GM21367 (cell line): ENCODE data around the gene ZRANB1.

ENCODE experiments used
- ATAC-seq: cut with Tn5 transposase; IDR thresholded peaks from one replicate; pipeline ENCODE4 v1.9.1; 2021; ENCODE audit not compliant: unreplicated experiment

Gene ZRANB1

DNA sequence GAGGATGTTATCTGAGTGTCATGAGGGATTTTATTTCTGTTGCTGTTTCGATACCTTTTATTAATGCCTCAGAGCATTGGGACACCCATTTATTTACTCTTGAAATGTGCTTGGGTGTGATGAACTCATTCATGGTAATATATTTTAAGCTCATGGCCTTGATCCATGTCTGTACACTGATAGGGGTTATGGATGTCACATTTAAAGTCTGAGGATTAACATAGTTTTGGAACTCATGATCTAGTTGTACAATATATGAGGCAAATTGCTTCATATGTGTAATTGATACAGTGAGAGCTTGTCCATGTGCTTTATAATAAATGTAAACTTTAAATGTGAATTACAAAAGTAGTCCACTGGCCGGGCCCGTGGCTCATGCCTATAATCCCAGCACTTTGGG is 23.0 kb upstream of the ZRANB1 start:
- ATAC-seq, result no peak

DNA sequence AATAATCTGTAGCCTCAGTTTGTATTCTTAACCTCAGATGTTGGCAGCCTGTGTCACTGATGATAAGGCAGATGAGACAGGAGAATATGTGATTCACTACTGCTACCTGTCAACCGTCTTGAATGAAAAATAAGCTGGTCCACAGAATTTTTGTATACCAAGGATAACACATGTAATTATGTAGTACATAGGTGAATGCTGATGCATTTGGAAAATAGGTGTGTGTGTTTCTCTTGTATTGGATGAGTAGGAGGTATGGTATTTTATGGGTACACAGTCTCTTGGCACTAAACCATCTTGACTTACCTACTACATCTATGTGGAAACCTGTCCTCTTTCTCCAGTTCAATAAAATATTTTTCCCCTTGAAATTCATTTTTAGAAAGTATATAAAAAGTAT is 20.7 kb upstream of the ZRANB1 start:
- ATAC-seq, result no peak

DNA sequence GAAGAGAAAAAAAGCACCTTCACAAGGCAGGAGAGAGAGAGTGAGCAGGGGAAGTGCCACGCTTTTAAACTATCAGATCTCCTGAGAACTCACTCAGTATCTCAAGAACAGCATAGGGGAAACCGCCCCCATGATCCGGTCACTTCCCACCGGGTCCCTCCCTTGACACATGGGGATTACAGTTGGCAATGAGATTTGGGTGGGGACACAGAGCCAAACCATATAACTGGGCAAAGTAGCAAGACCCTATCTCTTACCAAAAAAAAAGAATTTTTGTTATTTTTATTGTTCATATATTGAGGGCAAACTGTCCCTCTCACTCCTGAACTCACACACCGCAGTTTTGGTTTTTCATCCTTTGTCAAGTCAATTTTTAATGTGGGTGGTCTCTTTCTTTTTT is 18.2 kb upstream of the ZRANB1 start:
- no peak for ATAC-seq

DNA sequence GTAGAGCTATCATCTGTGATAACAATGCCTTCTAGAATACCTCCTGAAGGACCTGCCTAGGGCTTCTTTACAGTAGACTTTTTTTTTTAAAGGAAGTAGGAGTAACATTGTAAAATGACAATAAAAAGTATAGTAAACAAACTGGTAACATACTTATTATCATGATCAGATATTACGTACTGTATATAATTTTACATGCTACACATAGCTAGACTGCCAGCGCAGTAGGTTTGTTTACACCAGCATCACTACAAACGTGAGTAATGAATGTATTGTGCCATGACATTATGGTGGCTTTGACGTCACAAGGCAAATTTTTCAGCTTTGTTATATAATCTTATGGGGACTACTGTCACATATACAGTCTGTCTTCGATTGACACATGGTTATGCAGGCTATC is 15.4 kb upstream of the ZRANB1 start:
- no peak for ATAC-seq

DNA sequence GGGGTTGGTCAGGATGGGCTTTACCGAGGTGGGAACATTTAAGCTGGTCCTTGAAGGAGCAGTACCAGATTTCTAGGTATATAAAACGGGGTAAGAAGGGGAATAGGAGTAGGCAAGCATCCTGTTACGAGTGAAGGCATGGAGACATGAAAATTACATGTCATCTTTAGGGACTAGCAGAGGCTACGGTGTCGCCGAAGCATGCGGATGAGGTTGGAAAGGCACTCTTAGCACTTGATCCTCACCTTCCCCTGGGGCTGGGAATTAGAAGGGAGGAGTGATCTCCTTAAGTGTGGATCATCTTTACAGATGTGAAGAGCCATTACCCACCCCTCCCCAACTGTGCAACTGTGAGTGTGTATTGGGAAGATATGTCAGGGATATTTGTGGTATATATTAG is 13.8 kb upstream of the ZRANB1 start:
- no peak for ATAC-seq

DNA sequence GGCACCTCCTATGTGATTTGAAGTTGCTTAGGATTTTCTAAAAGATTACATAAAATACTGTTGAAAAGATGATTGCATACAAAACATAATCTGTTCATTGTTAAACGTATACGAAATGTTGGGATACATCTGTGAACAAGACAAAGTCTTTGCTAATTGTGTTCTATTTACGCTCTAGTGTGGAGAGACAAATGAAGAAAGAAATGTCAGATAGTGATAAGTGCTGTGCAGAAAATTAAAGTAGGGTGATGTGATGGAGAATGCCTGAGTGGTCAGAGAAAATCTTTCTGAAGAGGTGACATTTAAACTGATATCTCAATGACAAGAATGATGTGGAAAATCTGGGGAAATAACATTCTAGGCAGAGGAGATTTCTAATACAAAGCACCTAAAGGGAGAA is 13.4 kb upstream of the ZRANB1 start:
- ATAC-seq, result no peak

DNA sequence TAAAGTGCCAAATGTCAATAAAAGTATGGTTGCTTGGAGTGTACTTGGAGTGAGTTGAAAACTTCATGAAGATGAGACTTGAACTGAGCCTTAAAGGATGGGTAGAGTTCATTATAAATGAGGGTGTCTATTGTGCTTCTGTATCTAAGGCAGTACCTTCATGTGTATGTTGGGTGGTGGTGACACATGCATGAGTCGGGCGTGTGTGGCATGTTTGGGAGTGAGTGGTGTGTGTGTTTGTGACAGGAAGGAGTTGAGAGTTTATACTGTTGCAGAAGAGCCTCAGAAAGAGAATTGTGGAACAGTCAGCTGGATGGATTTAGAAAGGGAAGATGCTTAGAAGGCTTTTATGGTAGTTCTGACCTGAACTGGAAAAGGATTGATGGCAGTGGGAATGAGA is 6.0 kb upstream of the ZRANB1 start:
- no peak for ATAC-seq

DNA sequence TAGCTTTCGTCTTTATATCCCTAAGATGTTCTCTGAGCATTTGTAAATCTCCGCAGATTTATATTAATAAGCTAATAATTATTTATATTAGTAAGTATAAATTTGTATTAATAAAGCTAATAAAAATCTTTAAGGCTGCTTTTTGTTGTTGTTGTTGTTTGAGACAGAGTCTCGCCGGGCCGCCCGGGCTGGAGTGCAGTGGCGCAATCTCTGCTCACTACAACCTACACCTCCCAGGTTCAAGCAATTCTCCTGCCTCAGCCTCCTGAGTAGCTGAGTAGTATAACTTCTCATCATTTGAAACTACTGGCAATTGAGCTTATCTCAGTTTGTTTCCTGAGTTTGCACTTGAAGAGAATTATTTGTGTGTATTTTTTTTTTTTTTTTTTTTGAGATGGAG is 5.1 kb upstream of the ZRANB1 start:
- ATAC-seq, result no peak

DNA sequence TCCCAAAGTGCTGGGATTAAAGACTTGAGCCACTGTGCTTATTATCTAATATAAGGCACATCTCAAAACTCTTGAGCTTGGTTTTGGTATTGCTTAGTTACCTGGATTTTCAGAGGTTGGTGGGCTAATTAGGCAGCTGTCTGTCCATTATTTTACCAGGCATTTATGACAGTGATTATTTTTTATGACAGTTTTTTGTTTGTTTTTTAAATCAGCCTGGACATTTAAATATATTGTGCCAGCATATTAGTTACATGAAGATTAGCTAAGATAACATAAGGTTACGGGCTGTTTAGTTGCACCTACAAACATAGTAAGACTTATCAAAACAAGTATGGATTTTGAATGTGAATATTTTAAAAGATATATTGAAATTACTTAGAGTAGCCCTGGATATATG is 2.6 kb upstream of the ZRANB1 start:
- ATAC-seq, result no peak

DNA sequence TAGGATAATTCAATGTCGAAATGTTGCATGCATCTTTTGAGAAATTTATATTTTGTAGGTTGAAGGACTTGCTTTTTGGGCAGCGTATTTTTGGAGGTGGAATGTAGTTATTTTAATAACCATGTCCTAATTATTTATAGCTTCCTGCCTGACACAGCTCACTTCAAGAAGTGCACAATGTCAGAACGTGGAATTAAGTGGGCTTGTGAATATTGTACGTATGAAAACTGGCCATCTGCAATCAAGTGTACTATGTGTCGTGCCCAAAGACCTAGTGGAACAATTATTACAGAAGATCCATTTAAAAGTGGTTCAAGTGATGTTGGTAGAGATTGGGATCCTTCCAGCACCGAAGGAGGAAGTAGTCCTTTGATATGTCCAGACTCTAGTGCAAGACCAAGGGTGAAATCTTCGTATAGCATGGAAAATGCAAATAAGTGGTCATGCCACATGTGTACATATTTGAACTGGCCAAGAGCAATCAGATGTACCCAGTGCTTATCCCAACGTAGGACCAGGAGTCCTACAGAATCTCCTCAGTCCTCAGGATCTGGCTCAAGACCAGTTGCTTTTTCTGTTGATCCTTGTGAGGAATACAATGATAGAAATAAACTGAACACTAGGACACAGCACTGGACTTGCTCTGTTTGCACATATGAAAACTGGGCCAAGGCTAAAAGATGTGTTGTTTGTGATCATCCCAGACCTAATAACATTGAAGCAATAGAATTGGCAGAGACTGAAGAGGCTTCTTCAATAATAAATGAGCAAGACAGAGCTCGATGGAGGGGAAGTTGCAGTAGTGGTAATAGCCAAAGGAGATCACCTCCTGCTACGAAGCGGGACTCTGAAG is 620 bp downstream of the ZRANB1 start:
- ATAC-seq, result no peak

DNA sequence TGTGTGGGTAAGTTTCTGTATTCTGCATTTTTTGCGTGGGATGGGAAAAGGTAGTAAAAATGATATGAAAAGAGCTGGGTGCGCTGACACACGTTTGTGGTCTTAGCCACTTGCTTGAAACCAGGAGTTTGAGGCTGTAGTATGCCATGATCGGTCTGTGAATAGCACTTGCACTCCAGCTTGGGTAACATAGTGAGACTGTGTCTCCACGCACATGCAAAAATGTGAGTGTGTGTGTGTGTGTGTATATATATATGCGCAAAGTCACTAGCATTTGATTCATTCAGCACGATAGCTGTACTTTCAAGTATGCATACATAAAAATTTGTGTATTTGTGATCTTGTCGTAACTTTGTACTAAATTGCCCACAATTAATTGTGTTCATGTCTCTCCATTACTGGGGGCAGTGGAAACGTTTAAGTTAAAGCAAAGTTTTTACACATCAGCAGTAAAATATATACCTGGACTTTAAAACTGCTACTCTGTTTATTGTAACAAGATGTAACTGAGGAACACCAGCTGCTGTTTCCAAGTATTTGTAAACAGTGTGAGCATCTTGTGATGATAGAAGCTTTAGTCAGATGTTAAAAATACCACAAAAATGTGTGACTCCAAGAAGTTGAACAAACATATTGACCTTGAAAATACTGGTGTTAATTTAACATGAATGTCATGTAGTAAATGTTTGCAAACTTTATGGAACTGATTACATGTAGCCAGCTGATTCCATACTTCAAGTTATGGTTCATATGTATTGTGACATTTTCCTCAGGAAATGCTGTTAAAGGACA is 1.6 kb downstream of the ZRANB1 start:
- no peak for ATAC-seq

DNA sequence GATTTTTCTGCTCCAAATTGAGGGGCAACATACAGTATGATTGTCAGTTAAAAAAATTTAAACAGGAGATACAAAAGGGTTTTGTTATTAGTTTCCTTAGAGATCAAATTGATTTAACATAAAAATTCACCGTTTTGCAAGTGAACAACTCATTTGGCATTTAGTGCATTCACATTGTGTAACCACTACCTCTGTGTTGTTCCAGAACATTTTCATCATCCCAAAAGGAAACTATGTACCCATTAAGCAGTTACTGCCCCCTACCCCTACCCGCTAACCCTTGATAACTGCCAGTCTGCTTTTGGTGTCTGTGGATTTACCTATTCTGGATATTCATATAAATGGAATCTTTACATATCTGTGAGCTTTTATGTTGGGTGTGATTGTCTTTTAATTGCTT is 3.1 kb downstream of the ZRANB1 start:
- no peak for ATAC-seq

DNA sequence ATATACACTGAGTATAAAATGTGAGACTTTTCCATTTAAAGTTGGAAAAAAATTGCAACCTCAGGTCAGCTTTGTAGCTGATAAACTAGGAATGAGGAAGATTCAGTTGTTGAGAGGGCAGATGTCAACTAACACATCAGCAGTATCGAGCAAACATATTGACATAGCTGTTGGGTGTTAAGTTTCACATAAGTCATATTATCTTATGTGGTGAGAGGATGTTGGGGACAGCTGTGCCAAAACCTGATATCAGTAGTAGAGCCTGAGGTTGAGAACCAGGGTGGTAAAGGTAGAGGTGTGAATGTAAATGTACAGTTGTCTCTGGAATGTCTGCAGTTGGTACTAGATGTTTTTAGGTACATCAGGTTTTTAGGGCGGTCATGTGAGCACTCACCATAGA is 5.0 kb downstream of the ZRANB1 start:
- ATAC-seq, result no peak

DNA sequence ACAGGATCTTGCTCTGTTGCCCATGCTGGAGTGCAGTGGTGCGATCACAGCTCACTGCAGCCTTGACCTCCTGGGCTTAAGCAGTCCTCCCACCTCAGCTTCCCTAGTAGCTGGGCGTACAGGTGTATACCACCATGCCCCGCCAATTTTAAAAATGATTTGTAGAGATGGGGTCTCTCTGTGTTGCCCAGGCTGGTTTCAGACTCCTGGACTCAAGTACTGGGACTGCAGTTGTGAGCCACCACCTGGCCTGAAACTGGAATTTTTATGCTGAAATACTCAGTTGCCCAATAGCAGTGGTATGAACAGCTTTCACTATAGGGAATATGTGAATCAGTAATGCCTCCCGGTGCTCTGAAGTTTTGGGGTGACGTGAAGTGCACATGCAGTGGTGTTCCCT is 7.6 kb downstream of the ZRANB1 start:
- ATAC-seq, result no peak

DNA sequence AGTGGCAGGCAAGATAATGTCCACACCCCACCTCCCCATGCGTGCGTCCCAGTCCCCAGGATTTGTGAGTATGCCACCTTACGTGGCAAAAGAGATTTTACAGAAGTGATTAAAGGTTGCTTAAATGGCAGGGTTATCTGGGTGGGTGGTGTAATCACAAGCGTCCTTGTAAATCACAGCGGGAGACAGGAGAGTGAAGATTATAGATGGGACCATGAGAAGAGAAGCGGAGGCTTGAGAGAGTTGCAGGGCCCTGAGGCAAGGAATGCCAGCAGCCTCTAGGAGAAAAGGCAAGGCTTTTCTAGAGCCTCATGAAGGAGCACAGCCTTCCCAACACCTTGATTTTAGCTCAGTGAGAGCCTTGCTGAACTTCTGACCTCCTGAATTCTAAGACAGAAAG is 10.2 kb downstream of the ZRANB1 start:
- no peak for ATAC-seq

DNA sequence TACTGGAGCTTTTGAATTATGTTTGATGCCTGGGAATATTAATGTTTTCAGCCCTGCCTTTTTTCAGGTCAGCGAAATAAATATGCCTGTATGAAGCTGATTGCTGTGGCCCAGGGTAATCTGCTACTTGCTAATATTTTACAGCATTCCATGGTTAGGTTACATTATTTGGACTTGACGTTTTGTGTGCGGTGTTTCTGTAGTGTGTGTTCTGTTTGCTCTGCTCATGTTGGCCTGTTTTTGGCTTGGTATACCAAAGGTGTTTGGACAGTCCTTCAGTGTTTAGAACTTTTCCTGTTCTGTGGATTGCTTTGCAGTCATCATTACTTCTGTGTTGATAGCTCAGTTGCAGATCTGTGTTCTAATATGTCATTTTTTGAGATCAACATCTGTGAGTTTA is 11.5 kb downstream of the ZRANB1 start:
- ATAC-seq, result no peak

DNA sequence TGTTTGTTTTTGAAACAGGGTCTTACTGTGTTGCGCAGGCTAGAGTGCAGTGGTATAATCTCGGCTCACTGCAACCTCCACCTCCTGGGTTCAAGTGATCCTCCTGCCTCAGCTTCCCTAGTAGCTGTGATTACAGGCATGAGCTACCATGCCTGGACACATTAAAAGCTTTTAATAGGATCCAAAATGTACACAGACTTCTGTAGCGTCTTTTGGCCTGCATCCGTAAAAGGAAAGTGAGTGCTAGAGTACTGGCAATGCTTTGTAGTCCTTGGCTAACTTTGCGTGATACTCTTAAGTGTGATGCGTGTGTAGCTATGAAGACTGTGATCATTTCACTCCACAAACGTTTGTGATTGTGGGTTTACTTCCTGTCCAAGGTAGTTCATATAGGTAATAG is 13.3 kb downstream of the ZRANB1 start:
- ATAC-seq, result no peak

DNA sequence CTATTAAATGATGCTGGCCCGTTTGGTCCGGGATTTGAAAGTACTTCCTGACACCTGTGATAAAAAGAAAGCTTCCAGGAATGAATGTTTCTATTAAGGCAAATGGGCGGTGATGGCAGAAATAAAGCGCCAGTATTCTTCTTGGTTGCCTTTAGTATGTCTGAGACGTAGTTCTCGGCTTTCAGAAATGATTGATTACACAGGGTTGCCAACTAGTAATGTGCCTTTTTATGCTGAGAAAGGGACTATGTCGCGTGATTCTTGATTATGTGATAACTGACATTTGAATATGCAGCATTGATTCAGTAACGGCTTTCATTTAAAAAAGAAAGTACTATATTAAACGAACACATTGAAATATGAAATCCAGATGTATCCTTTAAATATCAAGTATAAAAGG is 13.9 kb downstream of the ZRANB1 start:
- no peak for ATAC-seq

DNA sequence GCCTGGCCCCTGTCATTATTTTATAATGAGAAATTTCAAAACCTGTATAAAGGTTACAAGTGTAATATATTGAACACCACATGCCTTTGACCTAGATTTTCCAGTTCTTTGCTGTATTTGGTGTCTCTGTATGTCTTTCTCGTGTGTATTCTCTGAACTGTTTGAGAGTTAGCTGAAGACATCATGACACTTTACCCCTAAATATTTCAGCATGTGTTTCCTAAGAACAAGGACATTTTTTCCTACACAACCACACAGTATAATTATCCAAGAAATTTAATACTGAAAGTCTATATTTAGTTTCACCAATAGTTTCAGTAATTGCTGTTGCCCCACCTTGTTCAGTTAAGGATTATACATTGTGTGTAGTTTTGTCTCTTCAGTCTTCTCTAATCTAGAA is 14.8 kb downstream of the ZRANB1 start:
- ATAC-seq, result no peak

DNA sequence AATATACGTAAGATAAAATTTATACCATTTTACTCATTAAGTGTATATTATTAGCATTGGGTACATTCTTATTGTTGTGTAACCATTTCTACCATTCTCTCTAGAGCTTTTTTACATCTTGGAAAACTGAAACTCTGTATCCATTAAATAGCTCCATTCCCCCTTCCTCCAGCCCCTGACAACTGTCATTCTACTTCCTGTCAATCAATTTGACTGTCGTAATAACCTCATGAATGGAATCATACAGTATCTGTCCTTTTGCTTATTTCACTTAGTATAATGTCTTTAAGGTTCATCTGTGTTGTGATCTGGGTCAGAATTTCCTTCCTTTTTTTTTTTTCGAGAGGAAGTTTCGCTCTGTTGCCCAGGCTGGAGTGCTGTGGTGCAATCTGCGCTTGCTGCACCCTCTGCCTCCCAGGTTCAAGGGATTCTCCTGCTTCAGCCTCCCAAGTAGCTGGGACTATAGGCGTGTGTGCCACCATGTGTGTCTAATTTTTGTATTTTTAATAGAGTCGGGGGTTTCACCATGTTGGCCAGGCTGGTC is 15.6 kb downstream of the ZRANB1 start:
- ATAC-seq, result no peak

DNA sequence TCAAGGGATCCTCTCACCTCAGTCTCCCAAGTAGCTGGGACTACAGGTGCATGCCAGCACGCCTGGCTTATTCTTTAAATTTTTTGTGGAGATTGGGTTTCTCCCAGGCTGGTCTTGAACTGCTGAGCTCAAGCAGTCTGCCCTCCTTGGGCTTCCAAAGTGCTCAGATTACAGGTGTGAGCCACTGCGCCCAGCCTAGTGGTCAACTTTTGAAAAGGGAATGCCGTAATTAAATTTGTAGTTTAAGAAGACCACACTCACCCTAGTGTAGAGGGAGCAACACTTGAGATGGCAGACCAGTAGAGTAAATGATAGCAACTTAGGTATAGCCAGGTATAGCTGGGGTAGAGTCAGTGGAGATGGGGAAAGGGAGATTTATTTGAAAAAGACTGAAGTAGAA is 17.6 kb downstream of the ZRANB1 start:
- no peak for ATAC-seq

DNA sequence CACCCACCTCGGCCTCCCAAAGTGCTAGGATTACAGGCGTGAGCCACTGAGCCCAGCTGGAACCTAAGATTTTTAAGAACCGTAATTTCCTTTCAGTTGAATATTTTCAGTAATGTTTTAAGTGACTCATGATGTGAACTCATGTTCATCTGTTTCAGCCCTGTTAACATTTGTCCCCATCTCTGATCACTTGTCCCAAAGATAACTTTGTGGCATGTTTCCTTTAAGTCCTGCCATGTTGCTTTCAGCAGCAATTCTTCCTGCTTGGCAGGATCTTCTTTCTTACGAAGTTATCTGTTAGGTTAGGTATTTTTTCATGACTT is 19.3 kb downstream of the ZRANB1 start:
- ATAC-seq, result no peak
